Measurements from ENCODE around the gene PEX1. TPM values are rescaled to one million over a fixed set of nuclear protein-coding genes. Genes with fewer than 3 reads are reported as not detected.

PEX1 gene
- total and polyA plus RNA-seq, 2 of the 13 experiments (the other 11 are each of a cell fraction or from before 2014, with no cell fraction given), result 16.6 to 22.4 TPM

- TF ChIP-seq AGO1 (IDR thresholded peaks at IDR 0.05; ENCODE audit: low read depth, low read length, poor library complexity, severe bottlenecking) (no peak), REST (IDR thresholded peaks at IDR 0.05; ENCODE audit: borderline replicate concordance in 1 of 2, low read depth in 1 of 2, low read length in 2 of 2) (peak in 1 of 2 experiments; percentile 59; a peak in 1 of 4 replicates), ZGPAT (CRISPR knock-in tag; IDR thresholded peaks at IDR 0.05) (peak; percentile 73; the same call in 1 of the 2 replicates), ATF7 (IDR thresholded peaks at IDR 0.05) (no peak), ATF7 (CRISPR knock-in tag; IDR thresholded peaks at IDR 0.05) (peak; percentile 17; the same call in 1 of the 2 replicates), HDAC2 (CRISPR knock-in tag; IDR thresholded peaks at IDR 0.05) (peak; percentile 81; the same call in 1 of the 2 replicates), LCORL (IDR thresholded peaks at IDR 0.05) (no peak), LCORL (CRISPR knock-in tag; IDR thresholded peaks at IDR 0.05) (peak; percentile 65), PLRG1 (conservative IDR thresholded peaks at IDR 0.05) (no peak), HBP1 (CRISPR knock-in tag; IDR thresholded peaks at IDR 0.05; ENCODE audit: low read depth) (peak; percentile 92), ZNF639 (CRISPR knock-in tag; conservative IDR thresholded peaks at IDR 0.05) (no peak; the same call in 1 of the 2 replicates), NFYC (CRISPR knock-in tag; IDR thresholded peaks at IDR 0.05) (peak; percentile 95), CBX1 (IDR thresholded peaks at IDR 0.05; ENCODE audit: low read depth) (peak; percentile 81), PAWR (CRISPR knock-in tag; IDR thresholded peaks at IDR 0.05; ENCODE audit: borderline replicate concordance) (0 out of 2 replicates have a peak, but pooled peaks have one; percentile 18), AGO2 (optimal IDR thresholded peaks at IDR 0.05; ENCODE audit: low read depth, low read length) (peak; percentile 49), ELF1 (CRISPR knock-in tag; IDR thresholded peaks at IDR 0.05) (no peak; the same call in none of the 2 replicates), SIN3A (IDR thresholded peaks at IDR 0.05; ENCODE audit: borderline replicate concordance, low read depth, low read length) (peak; percentile 89; the same call in 1 of the 2 replicates), ZC3H4 (CRISPR knock-in tag; IDR thresholded peaks at IDR 0.05; ENCODE audit: borderline replicate concordance) (no peak), HNRNPK (IDR thresholded peaks at IDR 0.05; ENCODE audit: low read depth, low read length, poor library complexity, severe bottlenecking) (no peak), KDM5A (IDR thresholded peaks at IDR 0.05; ENCODE audit: borderline replicate concordance, low read length) (peak; percentile 99), BRF2 (CRISPR knock-in tag; IDR thresholded peaks at IDR 0.05) (peak; percentile 70)
Measured at GRCh38 chr7:92528188-92528957, at the start of gene PEX1, which contains the start of gene RBM48 (continued).
